Measurements from ENCODE around the gene LDAH.

The LDAH gene

GRCh38 chr2:20822535-20823490, at the start of gene LDAH:
Gene LDAH (minus strand): TSS chr2:20823101. CDS start chr2:20801463, 21,638 bp downstream.
- POLR2A ChIA-PET, result interaction anchor here (0.6 to 1.8 kb wide), 17 partner anchors 8 to 373 kb away, joined by 3 to 9 read pairs (median 3); no protein-coding TSS in a partner anchor
- TF ChIP-seq CTBP1 (IDR thresholded peaks at IDR 0.05; ENCODE audit: borderline replicate concordance) (peak; percentile 15; the same call in 1 of the 2 replicates), FOXM1 (IDR thresholded peaks at IDR 0.05; ENCODE audit: borderline replicate concordance) (peak; percentile 18; the same call in 1 of the 2 replicates), ELF4 (IDR thresholded peaks at IDR 0.05) (peak; percentile 78), BHLHE40 (IDR thresholded peaks at IDR 0.05; ENCODE audit: borderline replicate concordance) (no peak), ARNT (IDR thresholded peaks at IDR 0.05) (no peak), SUZ12 (IDR thresholded peaks at IDR 0.05) (no peak), L3MBTL2 (conservative IDR thresholded peaks at IDR 0.05) (peak; percentile 90)
- peak; percentile 81 for DNase-seq (ENCODE audit: extremely low spot score)
- CTCF ChIA-PET, result no interaction called here

GRCh38 chr2:20868377-20868776, 45.5 kb upstream of the LDAH start:
- ChIA-PET POLR2A (no interaction called here), CTCF (no interaction called here)
- no peak for DNase-seq (ENCODE audit: extremely low spot score)
- TF ChIP-seq FOXK2 (IDR thresholded peaks at IDR 0.05) (no peak), LEF1 (IDR thresholded peaks at IDR 0.05; ENCODE audit: borderline replicate concordance) (no peak), ZNF384 (IDR thresholded peaks at IDR 0.05) (no peak), PKNOX1 (IDR thresholded peaks at IDR 0.05) (no peak), L3MBTL2 (conservative IDR thresholded peaks at IDR 0.05) (no peak), SUZ12 (IDR thresholded peaks at IDR 0.05) (no peak)

GRCh38 chr2:20862850-20863249, 39.9 kb upstream of the LDAH start:
- CTCF ChIA-PET, result no interaction called here
- POLR2A ChIA-PET, result no interaction called here
- no peak for TF ChIP-seq HDGF (IDR thresholded peaks at IDR 0.05; ENCODE audit: borderline replicate concordance)
- no peak for TF ChIP-seq TARDBP (IDR thresholded peaks at IDR 0.05)
- TF ChIP-seq PKNOX1 (IDR thresholded peaks at IDR 0.05), result no peak
- no peak for TF ChIP-seq L3MBTL2 (conservative IDR thresholded peaks at IDR 0.05)
- no peak for TF ChIP-seq ARNT (IDR thresholded peaks at IDR 0.05)
- TF ChIP-seq ELF4 (IDR thresholded peaks at IDR 0.05), result no peak
- TF ChIP-seq LEF1 (IDR thresholded peaks at IDR 0.05; ENCODE audit: borderline replicate concordance), result no peak
- TF ChIP-seq SUZ12 (IDR thresholded peaks at IDR 0.05), result no peak
- no peak for TF ChIP-seq FOXA1 (IDR thresholded peaks at IDR 0.05)
- no peak for TF ChIP-seq CTBP1 (IDR thresholded peaks at IDR 0.05; ENCODE audit: borderline replicate concordance)
- TF ChIP-seq SP1 (IDR thresholded peaks at IDR 0.05), result no peak
- no peak for TF ChIP-seq FOXK2 (IDR thresholded peaks at IDR 0.05)
- TF ChIP-seq FOXM1 (IDR thresholded peaks at IDR 0.05; ENCODE audit: borderline replicate concordance), result no peak
- no peak for DNase-seq (ENCODE audit: extremely low spot score)

GRCh38 chr2:20855456-20855855, 32.6 kb upstream of the LDAH start:
- TF ChIP-seq SUZ12 (IDR thresholded peaks at IDR 0.05) (no peak), PKNOX1 (IDR thresholded peaks at IDR 0.05) (no peak), SP1 (IDR thresholded peaks at IDR 0.05) (no peak), ELF4 (IDR thresholded peaks at IDR 0.05) (no peak), L3MBTL2 (conservative IDR thresholded peaks at IDR 0.05) (no peak), FOXM1 (IDR thresholded peaks at IDR 0.05; ENCODE audit: borderline replicate concordance) (no peak), TARDBP (IDR thresholded peaks at IDR 0.05) (no peak), FOXK2 (IDR thresholded peaks at IDR 0.05) (no peak), HDGF (IDR thresholded peaks at IDR 0.05; ENCODE audit: borderline replicate concordance) (no peak), CTBP1 (IDR thresholded peaks at IDR 0.05; ENCODE audit: borderline replicate concordance) (no peak)
- no peak for DNase-seq (ENCODE audit: extremely low spot score)
- ChIA-PET POLR2A (no interaction called here), CTCF (no interaction called here)

GRCh38 chr2:20852670-20853069, 29.8 kb upstream of the LDAH start:
- ChIA-PET CTCF (no interaction called here), POLR2A (no interaction called here)
- TF ChIP-seq NFRKB (IDR thresholded peaks at IDR 0.05) (no peak), ARNT (IDR thresholded peaks at IDR 0.05) (no peak), SUZ12 (IDR thresholded peaks at IDR 0.05) (no peak), FOXM1 (IDR thresholded peaks at IDR 0.05; ENCODE audit: borderline replicate concordance) (no peak), ELF4 (IDR thresholded peaks at IDR 0.05) (no peak), TARDBP (IDR thresholded peaks at IDR 0.05) (no peak), BHLHE40 (IDR thresholded peaks at IDR 0.05; ENCODE audit: borderline replicate concordance) (no peak), SP1 (IDR thresholded peaks at IDR 0.05) (no peak), PKNOX1 (IDR thresholded peaks at IDR 0.05) (no peak), FOXA1 (IDR thresholded peaks at IDR 0.05) (no peak), LEF1 (IDR thresholded peaks at IDR 0.05; ENCODE audit: borderline replicate concordance) (no peak), ZNF384 (IDR thresholded peaks at IDR 0.05) (no peak), FOXK2 (IDR thresholded peaks at IDR 0.05) (no peak), CTBP1 (IDR thresholded peaks at IDR 0.05; ENCODE audit: borderline replicate concordance) (no peak), HDGF (IDR thresholded peaks at IDR 0.05; ENCODE audit: borderline replicate concordance) (no peak), L3MBTL2 (conservative IDR thresholded peaks at IDR 0.05) (no peak)
- no peak for DNase-seq (ENCODE audit: extremely low spot score)

Measured in HEK293T (cell line).